ENCODE results near the gene PTPN3.

DNA sequence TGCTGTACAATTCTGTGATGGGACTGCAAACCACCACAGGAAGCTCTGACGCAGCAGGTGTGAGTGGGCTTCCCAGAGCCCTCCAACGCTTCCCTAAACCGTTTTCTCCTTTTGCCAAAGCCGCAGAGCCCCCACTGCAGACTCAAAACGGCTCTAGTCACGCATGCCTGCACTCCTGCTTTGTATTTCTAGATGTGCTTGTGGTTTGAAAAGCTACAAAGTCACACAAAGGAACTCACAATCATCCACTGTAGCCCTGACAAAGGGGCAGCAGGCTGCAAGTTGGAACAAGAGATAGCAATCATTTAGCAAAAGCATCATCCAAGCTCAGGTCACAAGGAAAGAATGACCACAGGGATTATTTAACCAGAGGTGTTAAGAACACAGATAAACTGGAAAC is 79.3 kb downstream of the PTPN3 start:
- TF ChIP-seq, protein P1, sequence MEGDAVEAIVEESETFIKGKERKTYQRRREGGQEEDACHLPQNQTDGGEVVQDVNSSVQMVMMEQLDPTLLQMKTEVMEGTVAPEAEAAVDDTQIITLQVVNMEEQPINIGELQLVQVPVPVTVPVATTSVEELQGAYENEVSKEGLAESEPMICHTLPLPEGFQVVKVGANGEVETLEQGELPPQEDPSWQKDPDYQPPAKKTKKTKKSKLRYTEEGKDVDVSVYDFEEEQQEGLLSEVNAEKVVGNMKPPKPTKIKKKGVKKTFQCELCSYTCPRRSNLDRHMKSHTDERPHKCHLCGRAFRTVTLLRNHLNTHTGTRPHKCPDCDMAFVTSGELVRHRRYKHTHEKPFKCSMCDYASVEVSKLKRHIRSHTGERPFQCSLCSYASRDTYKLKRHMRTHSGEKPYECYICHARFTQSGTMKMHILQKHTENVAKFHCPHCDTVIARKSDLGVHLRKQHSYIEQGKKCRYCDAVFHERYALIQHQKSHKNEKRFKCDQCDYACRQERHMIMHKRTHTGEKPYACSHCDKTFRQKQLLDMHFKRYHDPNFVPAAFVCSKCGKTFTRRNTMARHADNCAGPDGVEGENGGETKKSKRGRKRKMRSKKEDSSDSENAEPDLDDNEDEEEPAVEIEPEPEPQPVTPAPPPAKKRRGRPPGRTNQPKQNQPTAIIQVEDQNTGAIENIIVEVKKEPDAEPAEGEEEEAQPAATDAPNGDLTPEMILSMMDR (conservative IDR thresholded peaks at IDR 0.05 in 1 of 2, IDR thresholded peaks at IDR 0.05 in 1 of 2; ENCODE audit: low read depth in 1 of 2, low read length in 2 of 2) = no peak
- no peak for TF ChIP-seq EZH2 (IDR thresholded peaks at IDR 0.05; ENCODE audit: low read length, missing control alignments)
